ENCODE data around the gene THAP7. TPM values are rescaled to one million over a fixed set of nuclear protein-coding genes. Genes with fewer than 3 reads are reported as not detected.

THAP7 gene
- total and polyA plus RNA-seq, 2 of the 13 experiments (the other 11 are each of a cell fraction or from before 2014, with no cell fraction given) = 13.0 to 25.5 TPM

- TF ChIP-seq BRF2 (CRISPR knock-in tag; IDR thresholded peaks at IDR 0.05) (no peak), GLI4 (CRISPR knock-in tag; IDR thresholded peaks at IDR 0.05; ENCODE audit: borderline replicate concordance) (no peak), ZNF850 (CRISPR knock-in tag; conservative IDR thresholded peaks at IDR 0.05) (no peak), GATAD2A (CRISPR knock-in tag; IDR thresholded peaks at IDR 0.05) (peak; percentile 34; the same call in 1 of the 2 replicates), TBX2 (CRISPR knock-in tag; IDR thresholded peaks at IDR 0.05; ENCODE audit: borderline replicate concordance) (peak; percentile 13; the same call in 1 of the 2 replicates), MAFF (IDR thresholded peaks at IDR 0.05; ENCODE audit: low read depth, low read length) (no peak), CBX2 (IDR thresholded peaks at IDR 0.05; ENCODE audit: low read depth, low read length) (no peak), CBX2 (CRISPR knock-in tag; IDR thresholded peaks at IDR 0.05; ENCODE audit: low read depth) (no peak), USF2 (IDR thresholded peaks at IDR 0.05; ENCODE audit: low read depth, low read length) (no peak), USF2 (CRISPR knock-in tag; IDR thresholded peaks at IDR 0.05; ENCODE audit: borderline replicate concordance) (no peak), ZNF383 (CRISPR knock-in tag; IDR thresholded peaks at IDR 0.05; ENCODE audit: borderline replicate concordance) (no peak), PHF8 (CRISPR knock-in tag; IDR thresholded peaks at IDR 0.05) (no peak), SMAD3 (CRISPR knock-in tag; IDR thresholded peaks at IDR 0.05) (0 out of 2 replicates have a peak, but pooled peaks have one; percentile 2), SKIL (CRISPR knock-in tag; IDR thresholded peaks at IDR 0.05; ENCODE audit: borderline replicate concordance) (no peak), ZNF7 (CRISPR knock-in tag; IDR thresholded peaks at IDR 0.05) (no peak), ZBTB37 (CRISPR knock-in tag; IDR thresholded peaks at IDR 0.05) (no peak), PRDM10 (CRISPR knock-in tag; IDR thresholded peaks at IDR 0.05; ENCODE audit: low read depth) (no peak), ZBTB1 (CRISPR knock-in tag; IDR thresholded peaks at IDR 0.05; ENCODE audit: borderline replicate concordance) (no peak), ELF4 (CRISPR knock-in tag; IDR thresholded peaks at IDR 0.05; ENCODE audit: borderline replicate concordance) (no peak), RNF2 (conservative IDR thresholded peaks at IDR 0.05; ENCODE audit: low read depth) (no peak), ZNF354B (CRISPR knock-in tag; IDR thresholded peaks at IDR 0.05) (no peak)
Observed at GRCh38 chr22:20951932-20952380, 50.0 kb downstream of the THAP7 start (continued).
